CD4-positive, alpha-beta T cell treated with Interleukin-6 at 100 ng/mL for 8 hours (primary cell): ENCODE measurements around the gene NDFIP2.

Experiments
- DNase-seq: peaks from one replicate; pipeline ENCODE4 v3.0.0-alpha.2; 2020; ENCODE audit warnings: mixed read lengths, low spot score

The NDFIP2 gene

GRCh38 chr13:79480954-79481684 is at the start of gene NDFIP2:
Gene NDFIP2, plus strand, starts transcription at chr13:79481155. Its CDS starts 49 bp downstream, at chr13:79481204.
- peak; percentile 74 for DNase-seq

- DNase-seq, result no peak
These were observed 48.9 kb upstream of the NDFIP2 start for GRCh38 chr13:79432086-79432485.

DNA sequence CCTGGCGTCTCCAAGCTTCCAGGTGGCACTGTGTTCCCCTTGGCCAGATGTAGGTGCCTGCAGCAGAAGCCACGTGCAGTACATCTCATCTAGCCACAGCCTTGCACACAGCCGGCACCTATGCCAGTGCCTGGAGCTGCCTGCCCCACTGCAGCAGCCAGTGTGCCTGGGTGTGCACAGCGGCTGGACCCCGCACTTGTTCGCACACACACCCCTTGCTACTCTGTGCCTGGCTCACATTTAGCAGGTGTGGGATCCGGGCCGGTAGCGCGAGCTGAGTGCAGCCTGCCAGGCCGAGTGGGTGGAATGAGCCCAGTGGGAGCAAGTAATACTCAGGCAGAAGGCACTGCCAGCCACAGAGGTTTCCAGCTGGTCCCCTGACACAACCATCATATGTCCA is 48.0 kb upstream of the NDFIP2 start:
- DNase-seq, result no peak

DNA sequence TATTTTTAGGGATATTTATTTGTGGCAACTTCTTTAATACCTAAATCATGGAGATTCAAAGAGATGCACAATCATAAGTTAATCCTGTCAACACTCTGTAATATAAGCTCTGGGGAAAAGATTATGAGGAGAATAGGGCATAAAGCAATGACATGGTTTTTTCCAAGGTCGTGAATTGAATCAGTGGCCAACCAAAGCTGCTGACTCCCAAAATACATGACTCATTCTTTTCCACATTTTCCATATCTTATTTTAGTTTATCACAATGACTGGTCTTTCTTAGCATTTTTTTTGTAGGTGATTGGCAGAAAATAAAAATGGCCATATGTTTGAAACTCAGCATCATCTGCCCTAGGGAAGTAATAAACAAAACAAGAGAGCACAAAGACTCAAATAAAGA is 46.4 kb upstream of the NDFIP2 start:
- DNase-seq, result no peak

- no peak for DNase-seq
These were observed 45.4 kb upstream of the NDFIP2 start for GRCh38 chr13:79435561-79435990.

DNA sequence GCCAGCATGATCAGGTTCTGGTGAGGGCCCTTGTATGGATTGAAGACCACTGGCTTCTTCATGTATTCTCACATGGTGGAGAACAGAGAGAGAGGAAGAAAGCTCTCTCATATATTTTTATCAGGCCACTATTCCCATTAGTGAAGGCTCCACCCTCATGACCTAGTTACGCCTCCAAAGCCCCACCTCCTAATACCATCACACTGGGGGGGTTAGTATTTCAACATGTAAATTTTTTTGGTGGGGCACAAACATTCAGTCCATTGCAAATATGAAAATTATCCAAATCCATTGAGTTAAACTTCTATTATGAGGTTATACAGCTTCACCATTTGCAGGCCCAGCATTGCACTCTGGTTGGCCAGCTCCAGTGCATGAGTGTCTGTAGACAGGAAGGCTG is 41.7 kb upstream of the NDFIP2 start:
- no peak for DNase-seq

DNA sequence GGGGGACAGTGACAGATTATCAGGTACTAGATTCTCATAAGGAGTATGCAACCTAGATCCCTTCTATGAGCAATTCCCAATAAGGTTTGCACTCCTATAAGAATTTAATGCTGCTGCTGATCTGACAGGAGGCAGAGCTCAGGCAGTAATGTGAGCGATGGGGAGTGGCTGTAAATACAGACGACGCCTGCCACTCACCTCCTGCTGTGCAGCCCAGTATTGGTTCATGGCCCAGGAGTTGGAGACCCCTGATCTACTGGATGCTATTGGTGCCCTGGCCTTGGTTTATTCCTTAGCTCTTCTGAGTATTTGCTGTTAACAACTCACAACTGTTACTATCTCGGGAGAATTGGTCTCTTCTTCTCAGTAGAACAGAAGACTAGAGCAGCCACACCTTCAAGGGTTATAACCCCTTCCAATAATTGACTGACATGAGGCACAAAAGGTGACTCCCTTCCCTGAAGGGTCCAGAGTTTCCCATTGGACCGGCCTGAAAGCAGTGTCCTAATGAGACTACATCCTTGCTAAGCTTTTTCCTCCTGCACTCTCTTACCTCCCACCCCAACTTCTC is 39.9 kb upstream of the NDFIP2 start:
- no peak for DNase-seq

GRCh38 chr13:79442221-79442620 is 38.7 kb upstream of the NDFIP2 start:
- DNase-seq, result no peak

DNA sequence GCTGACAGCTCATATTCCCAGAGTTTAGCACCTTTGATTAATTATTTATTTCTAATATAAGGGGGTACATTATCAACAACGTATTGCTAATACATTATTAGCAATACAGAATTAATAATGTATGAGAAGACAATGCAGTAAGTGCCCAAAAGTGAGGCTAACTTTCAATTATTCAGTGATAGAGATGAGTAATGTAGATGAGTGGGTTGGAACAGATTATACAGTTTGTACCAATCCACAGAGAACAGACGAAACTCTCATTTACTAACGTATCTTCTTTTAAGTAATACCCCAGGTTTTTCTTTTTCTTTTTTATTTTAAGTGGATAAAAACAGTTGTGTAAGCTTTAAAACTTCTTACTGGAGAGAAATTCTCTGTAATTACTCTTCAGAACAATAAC is 38.2 kb upstream of the NDFIP2 start:
- no peak for DNase-seq

- no peak for DNase-seq
These were observed 34.8 kb upstream of the NDFIP2 start for GRCh38 chr13:79445968-79446645.

- DNase-seq, result no peak
These were observed 33.8 kb upstream of the NDFIP2 start for GRCh38 chr13:79447141-79447540.

DNA sequence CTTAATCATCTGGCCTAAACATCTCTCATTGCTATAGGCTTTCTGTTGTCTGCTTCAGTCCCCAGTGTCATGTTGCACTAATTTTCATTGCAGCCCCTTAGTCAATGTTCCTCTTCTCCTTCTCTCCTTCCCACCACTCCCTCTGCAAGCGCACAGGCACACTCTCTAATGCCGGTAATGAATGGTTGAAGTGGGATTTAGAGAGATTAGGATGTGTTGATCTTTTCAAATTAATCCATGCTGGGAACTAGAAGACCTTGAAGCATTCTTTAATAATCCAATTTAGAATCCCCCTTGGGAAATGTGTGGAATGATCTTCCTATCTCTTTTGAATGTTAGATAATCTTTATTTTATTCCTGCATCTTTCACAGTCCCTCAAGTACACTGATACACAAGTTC is 33.2 kb upstream of the NDFIP2 start:
- no peak for DNase-seq

GRCh38 chr13:79448413-79448812 is 32.5 kb upstream of the NDFIP2 start:
- no peak for DNase-seq

- DNase-seq, result no peak
These were observed 30.8 kb upstream of the NDFIP2 start for GRCh38 chr13:79450110-79450509.

DNA sequence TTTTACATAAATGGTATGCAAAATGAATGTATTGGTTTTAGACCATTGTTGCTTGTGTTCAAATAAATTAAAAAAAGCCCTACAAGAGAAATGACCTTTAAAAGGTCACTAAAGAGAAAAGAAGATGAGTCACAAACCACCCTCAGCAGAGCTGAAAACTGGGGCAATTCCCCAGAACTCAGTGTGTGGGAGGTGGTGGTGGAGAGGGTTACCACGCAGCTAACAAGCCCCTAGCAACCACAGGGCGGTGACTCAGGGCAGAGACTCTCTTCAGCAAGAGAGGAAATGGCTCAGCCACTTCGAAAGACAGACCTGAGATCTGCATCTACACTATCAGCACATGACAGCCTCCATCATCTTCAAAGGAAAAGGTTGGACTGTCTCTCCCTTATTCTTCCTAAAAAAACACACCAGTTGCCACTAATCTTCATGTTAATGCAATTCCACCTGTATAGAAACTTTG is 29.4 kb upstream of the NDFIP2 start:
- DNase-seq, result peak; percentile 85

DNA sequence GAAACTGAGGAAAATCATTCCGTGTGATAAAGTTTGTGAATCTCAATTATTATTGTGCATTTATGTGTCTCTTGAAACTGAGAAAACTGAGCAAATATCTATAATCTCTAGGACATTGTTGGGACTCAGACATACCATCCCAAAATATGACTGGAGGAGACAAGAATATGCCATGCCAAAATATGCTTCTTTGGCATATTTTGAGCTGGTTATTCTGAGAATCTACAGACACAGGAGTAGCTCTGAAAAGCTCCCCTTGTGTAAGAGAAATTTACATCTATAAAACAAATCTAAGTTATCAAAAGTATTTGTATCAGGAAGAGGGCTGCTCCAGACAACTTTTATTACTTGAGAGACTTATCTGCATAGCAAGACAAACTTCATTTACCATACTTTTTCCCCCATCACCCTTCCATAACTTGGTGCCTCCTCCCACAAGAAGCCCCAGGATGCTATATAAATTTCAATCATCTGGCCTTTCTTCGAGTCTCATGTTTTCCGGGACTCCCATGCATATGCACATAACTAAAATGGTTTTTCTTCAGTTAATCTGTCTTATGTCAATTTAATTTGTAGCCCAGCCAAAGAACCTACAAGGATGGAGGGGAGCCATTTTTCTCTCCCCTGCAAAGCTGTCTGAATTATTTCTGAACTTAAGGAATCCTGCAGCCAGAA is 28.6 kb upstream of the NDFIP2 start:
- DNase-seq, result no peak

GRCh38 chr13:79455331-79455730 is 25.6 kb upstream of the NDFIP2 start:
- DNase-seq, result no peak

DNA sequence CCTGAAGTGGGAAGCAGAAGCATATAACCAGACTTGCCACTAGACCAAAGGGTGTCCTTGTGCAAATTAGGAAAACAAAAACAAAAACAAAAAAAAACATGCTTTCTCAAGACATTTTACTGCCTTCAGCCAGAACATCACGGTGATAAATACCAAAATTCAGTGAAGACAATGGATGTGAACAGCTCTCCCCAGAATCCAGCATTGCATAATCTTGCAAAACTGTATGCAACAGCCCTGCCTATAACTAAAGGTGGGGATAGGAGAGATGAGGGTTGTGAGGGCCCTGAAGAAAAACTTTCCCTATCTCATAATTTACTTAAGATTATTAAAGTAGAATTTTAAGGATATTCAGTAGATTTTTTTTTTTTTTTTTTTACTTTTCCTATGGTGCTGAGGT is 24.9 kb upstream of the NDFIP2 start:
- no peak for DNase-seq

DNA sequence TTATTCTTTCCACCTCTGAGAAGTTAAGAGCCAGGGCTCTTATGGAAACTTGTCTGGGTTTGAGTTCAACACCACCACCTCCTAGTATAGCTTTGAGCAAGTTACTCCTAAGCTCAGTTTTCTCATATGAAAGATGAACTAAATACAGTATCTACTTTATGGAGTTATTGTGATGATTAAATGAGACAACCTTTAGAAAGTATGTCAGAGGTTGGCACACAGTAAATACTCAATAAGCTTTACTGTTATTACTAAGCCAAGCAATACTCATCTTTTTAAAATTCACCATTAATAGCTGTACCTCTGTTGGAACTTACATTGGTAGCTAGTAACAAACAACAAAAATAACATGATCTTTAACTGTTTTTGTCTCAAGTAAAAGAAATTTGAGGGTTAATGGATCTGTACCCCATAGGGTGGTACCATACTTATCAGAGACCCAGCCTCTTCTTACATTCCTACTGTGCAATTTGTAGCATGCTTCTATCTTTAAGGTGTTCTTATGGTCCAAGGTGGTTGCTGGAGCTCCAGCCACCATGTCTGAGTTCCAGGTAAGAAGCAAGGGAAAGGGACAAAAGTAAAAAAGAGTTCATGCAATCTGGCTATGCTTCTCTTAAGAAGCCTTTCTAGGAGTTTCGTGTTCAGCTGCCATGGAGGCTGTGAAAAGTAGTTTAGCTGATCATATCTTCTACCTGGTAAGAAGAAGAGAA is 24.1 kb upstream of the NDFIP2 start:
- DNase-seq, result no peak

GRCh38 chr13:79457390-79457789 is 23.6 kb upstream of the NDFIP2 start:
- no peak for DNase-seq

GRCh38 chr13:79457948-79458347 is 23.0 kb upstream of the NDFIP2 start:
- no peak for DNase-seq

DNA sequence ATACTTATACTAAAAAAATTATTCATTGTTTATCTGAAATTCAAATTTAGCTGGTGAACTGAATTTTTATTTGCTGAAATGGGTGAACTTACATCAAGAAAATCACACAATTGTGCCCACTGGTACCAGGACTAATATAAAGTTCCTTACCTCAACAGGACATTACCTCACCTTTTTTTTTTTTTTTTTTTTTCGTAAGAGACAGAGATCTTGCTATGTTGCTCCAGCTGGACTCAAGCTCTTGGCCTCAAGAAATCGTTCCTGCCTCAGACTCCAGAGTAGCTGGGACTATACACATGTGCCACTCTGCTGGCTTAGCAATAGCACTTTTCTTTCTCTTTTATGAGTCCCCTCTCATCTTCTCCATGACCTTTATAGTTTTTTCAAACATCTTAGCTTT is 22.5 kb upstream of the NDFIP2 start:
- no peak for DNase-seq
